ENCODE results near the gene HTR3A.

DNA sequence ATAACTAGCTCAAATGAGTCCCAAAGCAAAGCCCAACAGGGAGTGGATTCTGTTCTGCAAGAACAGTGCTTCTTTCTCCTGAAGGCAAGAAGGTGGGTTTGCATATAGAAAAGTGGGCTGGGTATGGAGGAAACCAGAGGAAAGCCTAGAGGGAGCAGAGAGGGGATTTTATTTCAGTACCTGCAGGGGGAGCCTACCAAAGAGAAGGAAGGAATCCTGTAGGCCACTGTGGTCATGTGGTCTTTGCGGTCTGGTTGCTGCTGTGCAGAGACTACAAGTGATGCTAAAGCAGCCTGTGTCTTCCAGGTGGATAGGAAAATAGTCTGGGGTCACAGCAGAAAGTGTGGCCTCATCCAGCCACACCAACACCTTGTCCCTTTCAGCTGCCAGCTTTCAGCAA is 51.4 kb downstream of the HTR3A start:
- TF ChIP-seq EZH2 (IDR thresholded peaks at IDR 0.05) (no peak), POLR2AphosphoS5 (IDR thresholded peaks at IDR 0.05; ENCODE audit: borderline replicate concordance, low read depth, low read length) (no peak), FOXP2 (optimal IDR thresholded peaks at IDR 0.05; ENCODE audit: control extremely low read depth, extremely low read length, insufficient read depth) (no peak)
